Upper lobe of left lung (tissue), 6 donors: ENCODE results near the gene HPSE2. TPM values are rescaled to one million over a fixed set of nuclear protein-coding genes. Genes with fewer than 3 reads are reported as not detected.

Experiments
- ATAC-seq, 2 donors: fragments of 200-7000 bp; cut with Tn5 transposase; one replicate each; pipeline ENCODE4 v1.9.1; 2022; ENCODE audit warnings: mild to moderate bottlenecking in 2 of 2, moderate library complexity in 2 of 2; ENCODE audit not compliant: low FRiP score in 2 of 2
- DNase-seq, 2 donors: peaks; one replicate each; pipeline ENCODE4 v3.0.0-alpha.2; 2019 to 2020
- H3K27ac ChIP-seq, 4 donors: fragments of 200-600 bp; sonication (generic); one replicate each; pipeline ENCODE4 v1.5.1; 2016 to 2019
- H3K27me3 ChIP-seq, 4 donors: fragments of 200-600 bp; sonication (generic); one replicate each; pipeline ENCODE4 v1.5.1; 2017 to 2019
- H3K36me3 ChIP-seq, 4 donors: fragments of 200-600 bp; sonication (generic); one replicate each; pipeline ENCODE4 v1.5.1; 2016 to 2019
- H3K4me1 ChIP-seq, 4 donors: fragments of 200-600 bp; sonication (generic); one replicate each; pipeline ENCODE4 v1.5.1; 2018 to 2019
- H3K4me3 ChIP-seq, 4 donors: fragments of 200-600 bp; sonication (generic); one replicate each; pipeline ENCODE4 v1.5.1; 2017 to 2019; ENCODE audit warnings: mild to moderate bottlenecking in 2 of 4, moderate library complexity in 1 of 4
- H3K9me3 ChIP-seq, 4 donors: fragments of 200-600 bp; sonication (generic); one replicate each; pipeline ENCODE4 v1.5.1; 2018 to 2019
- EP300 ChIP-seq, 4 donors: sonication (generic); formaldehyde crosslinking; IDR thresholded peaks; one replicate each; pipeline ENCODE4 v1.5.1; 2017; ENCODE audit warnings: antibody characterized with exemption in 4 of 4, control low read depth in 2 of 4
- POLR2A ChIP-seq, 4 donors: fragments of 450-650 bp; IDR thresholded peaks; one replicate each; pipeline ENCODE4 v1.5.1; 2016 to 2017; ENCODE audit warnings: antibody characterized with exemption in 4 of 4, mild to moderate bottlenecking in 2 of 4
- POLR2AphosphoS5 ChIP-seq, 2 donors: sonication (generic); formaldehyde crosslinking; IDR thresholded peaks; one replicate each; pipeline ENCODE4 v1.5.1; 2017; ENCODE audit warnings: antibody characterized with exemption in 2 of 2
- WGBS, 2 donors: methylation state at CpG; one replicate each; pipeline ENCODE4 v1.1.5; 2017 to 2018; 5-methylcytosine and 5-hydroxymethylcytosine counted together
- total RNA-seq, 6 donors: library from RNA; depleted of rRNA in 4 of 6; stranded (reverse); fragments of >200 nt in 4 of 6; gene quantifications; one replicate each; pipeline versions ENCODE4 v1.1.0 to v1.2.1, GENCODE V29; 2016 to 2021
- TF ChIP-seq, protein P1 (sequence below), 6 experiments: fragments of 450-650 bp in 4 of 6; fragments of 200-600 bp in 2 of 6; sonication (generic) in 2 of 6; IDR thresholded peaks; one replicate each; pipeline ENCODE4 v1.5.1; 2016 to 2019; ENCODE audit warnings: antibody characterized with exemption in 6 of 6
- donor health status: DM: no; HTN: no; CAD: no; lungs with moderate emphysema.
- donor health status: DM: no; HTN: yes; CAD: no; lungs with severe emphysema.

HPSE2 gene
- total RNA-seq, 6 donors from 2014 or later: 0.15 to 1.1 (median 0.91) TPM; not detected in 1

DNA sequence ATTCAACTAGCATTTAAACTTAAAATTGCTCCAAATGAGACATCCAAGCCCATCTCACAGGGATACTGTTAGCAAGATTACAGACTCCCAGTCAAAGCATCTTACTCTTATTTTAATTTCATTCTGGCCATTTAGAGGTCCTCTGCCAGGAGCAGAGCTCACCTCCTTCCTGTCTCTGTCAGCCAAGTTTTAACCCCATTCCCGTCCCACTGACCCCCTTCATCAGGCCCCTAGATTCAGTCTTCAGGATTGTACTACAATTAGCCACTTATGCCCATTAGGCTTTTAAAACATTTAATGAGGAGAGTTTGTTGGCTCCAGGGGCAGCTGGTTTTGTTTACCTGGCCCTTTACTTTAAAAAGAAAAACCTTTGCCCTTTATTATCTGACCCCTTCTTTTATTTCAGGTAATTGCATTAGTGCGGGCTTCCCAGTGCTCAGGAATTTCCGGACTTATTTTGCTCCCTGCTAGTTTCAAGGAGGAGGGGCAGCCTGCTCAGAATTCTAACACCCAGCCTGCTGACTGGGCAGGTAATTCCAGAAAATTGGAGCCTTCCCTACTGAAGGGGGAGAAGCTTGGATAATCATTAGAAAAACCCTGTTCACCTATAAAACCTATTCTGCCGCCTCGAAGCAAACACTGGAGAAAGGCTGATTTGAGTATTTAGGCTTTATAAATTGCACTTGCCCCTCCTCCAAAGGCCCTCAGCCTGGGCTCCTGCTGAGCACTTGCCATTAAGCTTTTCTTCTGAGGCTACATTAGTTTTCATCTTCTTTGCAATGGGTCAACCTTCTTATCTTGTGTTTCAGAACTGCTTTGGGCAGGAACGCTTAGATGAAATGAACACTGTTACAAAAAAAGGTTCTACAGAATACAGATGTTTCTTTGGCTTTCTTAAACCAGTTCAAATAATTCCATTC is 588.4 kb downstream of the HPSE2 start:
- H3K27me3 ChIP-seq: no peaks in the 10 kb centered on the region
- no peaks in the 10 kb centered on the region for H3K4me1 ChIP-seq
- ATAC-seq (no peak), DNase-seq (no peak)
- H3K9me3 ChIP-seq: no peaks in the 10 kb centered on the region
- H3K4me3 ChIP-seq: no peak overlapping the region
- H3K36me3 ChIP-seq: no peaks in the 10 kb centered on the region
- no peak overlapping the region for H3K27ac ChIP-seq
- no peak for TF ChIP-seq POLR2AphosphoS5 (IDR thresholded peaks at IDR 0.05)
- TF ChIP-seq POLR2A (IDR thresholded peaks at IDR 0.05): no peak
- no peak for TF ChIP-seq EP300 (IDR thresholded peaks at IDR 0.05)
- TF ChIP-seq, protein P1, sequence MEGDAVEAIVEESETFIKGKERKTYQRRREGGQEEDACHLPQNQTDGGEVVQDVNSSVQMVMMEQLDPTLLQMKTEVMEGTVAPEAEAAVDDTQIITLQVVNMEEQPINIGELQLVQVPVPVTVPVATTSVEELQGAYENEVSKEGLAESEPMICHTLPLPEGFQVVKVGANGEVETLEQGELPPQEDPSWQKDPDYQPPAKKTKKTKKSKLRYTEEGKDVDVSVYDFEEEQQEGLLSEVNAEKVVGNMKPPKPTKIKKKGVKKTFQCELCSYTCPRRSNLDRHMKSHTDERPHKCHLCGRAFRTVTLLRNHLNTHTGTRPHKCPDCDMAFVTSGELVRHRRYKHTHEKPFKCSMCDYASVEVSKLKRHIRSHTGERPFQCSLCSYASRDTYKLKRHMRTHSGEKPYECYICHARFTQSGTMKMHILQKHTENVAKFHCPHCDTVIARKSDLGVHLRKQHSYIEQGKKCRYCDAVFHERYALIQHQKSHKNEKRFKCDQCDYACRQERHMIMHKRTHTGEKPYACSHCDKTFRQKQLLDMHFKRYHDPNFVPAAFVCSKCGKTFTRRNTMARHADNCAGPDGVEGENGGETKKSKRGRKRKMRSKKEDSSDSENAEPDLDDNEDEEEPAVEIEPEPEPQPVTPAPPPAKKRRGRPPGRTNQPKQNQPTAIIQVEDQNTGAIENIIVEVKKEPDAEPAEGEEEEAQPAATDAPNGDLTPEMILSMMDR (IDR thresholded peaks at IDR 0.05): no peak
- WGBS, 2 donors: 43 to 46% methylated on average over 6 of the region's 6 CpGs

DNA sequence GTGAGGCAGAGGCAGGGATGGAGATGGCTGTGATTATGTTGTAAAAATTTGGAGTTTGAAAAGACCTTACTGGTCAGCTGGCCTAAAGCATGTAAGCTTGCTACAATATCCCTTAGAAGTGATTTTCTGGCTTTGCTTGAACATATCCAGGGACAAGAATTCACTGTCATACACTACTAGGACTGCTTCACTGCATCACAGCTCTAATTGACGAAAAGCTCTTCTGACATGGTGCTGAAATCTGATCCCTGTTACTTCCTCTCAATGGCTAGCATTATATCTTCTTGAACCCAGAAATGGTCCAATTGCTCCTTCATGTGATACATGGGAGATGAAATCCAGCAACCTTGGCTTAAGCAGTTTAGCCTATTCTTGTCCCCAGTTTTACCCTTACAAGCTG is 591.2 kb downstream of the HPSE2 start:
- WGBS, 2 donors: 85 to 89% methylated on average over 1 of the region's 1 CpG
- ATAC-seq (no peak), DNase-seq (no peak)
- H3K36me3 ChIP-seq: no peaks in the 10 kb centered on the region
- TF ChIP-seq, protein P1 (IDR thresholded peaks at IDR 0.05): no peak
- no peaks in the 10 kb centered on the region for H3K4me1 ChIP-seq
- H3K4me3 ChIP-seq: no peak overlapping the region
- no peak overlapping the region for H3K27ac ChIP-seq
- no peaks in the 10 kb centered on the region for H3K27me3 ChIP-seq
- no peaks in the 10 kb centered on the region for H3K9me3 ChIP-seq

- H3K4me3 ChIP-seq: no peak overlapping the region
- no peaks in the 10 kb centered on the region for H3K4me1 ChIP-seq
- 90 to 93% methylated on average over 2 of the region's 2 CpGs for WGBS, 2 donors
- no peaks in the 10 kb centered on the region for H3K9me3 ChIP-seq
- no peak for DNase-seq
- no peaks in the 10 kb centered on the region for H3K36me3 ChIP-seq
- H3K27me3 ChIP-seq: no peaks in the 10 kb centered on the region
- ATAC-seq: no peak
- H3K27ac ChIP-seq: no peak overlapping the region
- TF ChIP-seq POLR2AphosphoS5 (IDR thresholded peaks at IDR 0.05) (no peak), POLR2A (IDR thresholded peaks at IDR 0.05) (no peak), EP300 (IDR thresholded peaks at IDR 0.05) (no peak)
- TF ChIP-seq, protein P1 (IDR thresholded peaks at IDR 0.05): no peak
Observed at GRCh38 chr10:98642281-98642680, 593.4 kb downstream of the HPSE2 start.

- no peak for DNase-seq
- H3K4me3 ChIP-seq: no peak overlapping the region
- no peaks in the 10 kb centered on the region for H3K9me3 ChIP-seq
- no peaks in the 10 kb centered on the region for H3K36me3 ChIP-seq
- no peaks in the 10 kb centered on the region for H3K27me3 ChIP-seq
- 83 to 88% methylated on average over 5 of the region's 5 CpGs for WGBS, 2 donors
- ATAC-seq: no peak
- H3K27ac ChIP-seq: no peak overlapping the region
- no peaks in the 10 kb centered on the region for H3K4me1 ChIP-seq
- TF ChIP-seq EP300 (IDR thresholded peaks at IDR 0.05) (no peak), POLR2A (IDR thresholded peaks at IDR 0.05) (no peak), POLR2AphosphoS5 (IDR thresholded peaks at IDR 0.05) (no peak)
- TF ChIP-seq, protein P1 (IDR thresholded peaks at IDR 0.05): no peak
Observed at GRCh38 chr10:98638920-98639319, 596.7 kb downstream of the HPSE2 start.

GRCh38 chr10:98636921-98637329 is 598.7 kb downstream of the HPSE2 start:
- Histone ChIP-seq H3K4me1 (no peaks in the 10 kb centered on the region), H3K27me3 (no peaks in the 10 kb centered on the region), H3K9me3 (no peaks in the 10 kb centered on the region), H3K27ac (no peak overlapping the region), H3K4me3 (no peak overlapping the region), H3K36me3 (no peaks in the 10 kb centered on the region)
- no peak for TF ChIP-seq POLR2A (IDR thresholded peaks at IDR 0.05)
- TF ChIP-seq POLR2AphosphoS5 (IDR thresholded peaks at IDR 0.05): no peak
- TF ChIP-seq, protein P1 (IDR thresholded peaks at IDR 0.05): no peak
- TF ChIP-seq EP300 (IDR thresholded peaks at IDR 0.05): no peak
- ATAC-seq (no peak), DNase-seq (no peak)
